Measurements from ENCODE around the gene KRTAP10-8.
A peak's percentile ranks its signal among the peaks of the same experiment; 100 is the strongest.
"Not testable (repeated sequence)": the region's sequence is repeated elsewhere in the genome, so short reads cannot be mapped to it uniquely, and the experiment has no call there.

Gene KRTAP10-8

DNA sequence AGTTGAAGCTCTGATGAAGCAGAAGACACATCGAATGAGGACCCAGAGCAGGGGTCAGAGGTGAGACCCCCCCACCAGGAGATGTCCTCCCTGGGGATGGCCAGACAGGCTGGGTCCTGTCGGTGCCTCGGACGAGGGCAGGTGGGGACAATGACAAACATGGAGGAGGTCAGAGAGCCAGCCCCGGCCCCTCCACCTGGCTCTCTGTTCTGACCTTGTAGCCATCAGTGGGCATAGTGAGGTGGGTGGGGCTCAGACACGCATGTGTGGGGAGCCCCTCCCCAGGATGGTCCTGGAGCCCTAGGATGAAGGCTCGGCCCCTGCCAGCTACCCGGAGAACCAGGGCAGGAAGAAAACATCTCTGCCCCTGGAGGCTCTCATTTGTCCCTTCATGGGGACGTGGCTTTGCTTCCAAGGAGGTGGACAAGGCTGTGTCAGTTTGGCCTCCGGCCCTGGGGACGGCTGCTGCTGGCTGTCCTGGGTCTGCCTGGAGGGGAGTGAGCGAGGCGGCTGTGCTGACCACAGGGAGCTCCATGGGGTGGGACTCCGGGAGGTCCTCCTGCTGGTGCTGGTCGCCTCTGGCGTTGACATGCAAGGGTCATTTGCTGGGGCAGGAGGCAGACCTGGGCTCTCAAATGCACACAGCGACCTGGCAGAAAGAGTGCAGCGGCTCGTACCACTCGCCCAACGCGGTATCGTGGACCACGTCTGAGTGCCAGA, 22.1 kb upstream of the KRTAP10-8 start:
- no peak for DNase-seq (ENCODE audit: low spot score)
- TF ChIP-seq, protein P1, sequence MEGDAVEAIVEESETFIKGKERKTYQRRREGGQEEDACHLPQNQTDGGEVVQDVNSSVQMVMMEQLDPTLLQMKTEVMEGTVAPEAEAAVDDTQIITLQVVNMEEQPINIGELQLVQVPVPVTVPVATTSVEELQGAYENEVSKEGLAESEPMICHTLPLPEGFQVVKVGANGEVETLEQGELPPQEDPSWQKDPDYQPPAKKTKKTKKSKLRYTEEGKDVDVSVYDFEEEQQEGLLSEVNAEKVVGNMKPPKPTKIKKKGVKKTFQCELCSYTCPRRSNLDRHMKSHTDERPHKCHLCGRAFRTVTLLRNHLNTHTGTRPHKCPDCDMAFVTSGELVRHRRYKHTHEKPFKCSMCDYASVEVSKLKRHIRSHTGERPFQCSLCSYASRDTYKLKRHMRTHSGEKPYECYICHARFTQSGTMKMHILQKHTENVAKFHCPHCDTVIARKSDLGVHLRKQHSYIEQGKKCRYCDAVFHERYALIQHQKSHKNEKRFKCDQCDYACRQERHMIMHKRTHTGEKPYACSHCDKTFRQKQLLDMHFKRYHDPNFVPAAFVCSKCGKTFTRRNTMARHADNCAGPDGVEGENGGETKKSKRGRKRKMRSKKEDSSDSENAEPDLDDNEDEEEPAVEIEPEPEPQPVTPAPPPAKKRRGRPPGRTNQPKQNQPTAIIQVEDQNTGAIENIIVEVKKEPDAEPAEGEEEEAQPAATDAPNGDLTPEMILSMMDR (IDR thresholded peaks at IDR 0.05; ENCODE audit: borderline replicate concordance, control extremely low read depth, extremely low read depth, insufficient read depth, missing control alignments), result no peak
- in situ Hi-C loops (cut with MboI; ENCODE audit: low sequenced_read_pairs, unreplicated experiment), result no loop called here

DNA sequence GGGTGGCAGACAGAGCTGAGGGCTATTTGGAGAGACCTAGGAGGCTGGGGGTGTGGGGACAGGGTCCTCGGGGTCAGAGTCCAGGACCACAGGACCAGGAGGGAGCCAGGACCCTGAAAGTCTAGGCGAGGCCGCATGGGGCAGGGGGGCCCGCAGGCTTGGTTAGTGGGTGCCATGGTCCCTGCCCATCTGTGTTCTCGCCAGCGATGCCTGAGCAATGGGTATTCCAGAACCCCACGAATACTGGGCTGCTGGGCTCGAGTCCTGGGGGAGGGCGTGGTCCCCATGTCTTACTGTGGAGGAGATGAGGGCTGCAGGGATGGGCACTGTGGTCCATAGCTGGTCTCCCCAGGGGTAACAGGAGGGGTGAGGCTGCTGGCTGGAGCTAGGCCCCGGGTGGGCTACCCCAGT, 21.6 kb upstream of the KRTAP10-8 start:
- in situ Hi-C loops (cut with MboI; ENCODE audit: low sequenced_read_pairs, unreplicated experiment), result no loop called here
- TF ChIP-seq, protein P1 (IDR thresholded peaks at IDR 0.05; ENCODE audit: borderline replicate concordance, control extremely low read depth, extremely low read depth, insufficient read depth, missing control alignments), result no peak
- DNase-seq (ENCODE audit: low spot score), result no peak

DNA sequence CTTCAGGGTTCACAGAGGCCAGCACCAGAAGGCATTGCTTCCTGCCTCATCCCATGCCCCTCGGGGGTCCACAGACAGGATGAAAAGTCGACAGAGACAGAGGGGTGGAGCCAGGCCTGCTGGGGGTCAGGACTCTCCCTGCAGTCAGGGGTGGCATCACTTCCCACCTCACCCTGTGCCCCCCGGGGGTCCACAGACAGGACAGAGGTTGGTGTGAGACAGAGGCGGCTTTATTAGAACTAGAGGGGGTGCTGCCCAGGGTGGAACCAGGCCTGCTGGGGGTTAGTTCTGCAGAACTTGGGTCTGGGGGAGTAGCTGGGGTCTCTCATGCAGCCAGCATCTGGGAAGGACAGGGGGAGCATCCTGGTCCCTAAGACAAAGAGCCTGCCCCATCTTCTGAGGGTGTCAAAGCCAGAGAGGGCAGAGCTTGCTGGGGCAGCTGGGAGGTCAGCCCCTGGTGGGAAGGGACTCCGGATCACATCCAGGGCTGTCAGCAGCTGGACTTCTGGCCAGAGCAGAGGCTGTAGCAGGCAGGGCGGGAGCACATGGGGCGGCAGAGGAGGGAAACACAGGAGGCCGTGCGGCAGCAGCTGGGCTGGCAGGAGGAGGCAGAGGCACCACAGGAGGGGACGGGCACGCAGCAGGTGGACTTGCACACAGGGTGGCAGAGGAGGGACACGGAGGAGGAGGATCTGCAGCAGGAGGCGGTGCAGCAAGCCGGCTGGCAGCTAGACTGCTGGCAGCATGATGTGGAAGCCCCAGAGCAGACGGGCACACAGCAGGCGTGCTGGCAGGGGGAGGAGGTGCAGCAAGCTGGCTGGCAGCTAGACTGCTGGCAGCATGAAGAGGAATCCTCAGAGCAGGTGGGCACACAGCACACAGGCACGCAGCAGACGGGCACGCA, 20.7 kb upstream of the KRTAP10-8 start:
- in situ Hi-C loops (cut with MboI; ENCODE audit: low sequenced_read_pairs, unreplicated experiment); DNase-seq (ENCODE audit: low spot score): not testable (repeated sequence)

DNA sequence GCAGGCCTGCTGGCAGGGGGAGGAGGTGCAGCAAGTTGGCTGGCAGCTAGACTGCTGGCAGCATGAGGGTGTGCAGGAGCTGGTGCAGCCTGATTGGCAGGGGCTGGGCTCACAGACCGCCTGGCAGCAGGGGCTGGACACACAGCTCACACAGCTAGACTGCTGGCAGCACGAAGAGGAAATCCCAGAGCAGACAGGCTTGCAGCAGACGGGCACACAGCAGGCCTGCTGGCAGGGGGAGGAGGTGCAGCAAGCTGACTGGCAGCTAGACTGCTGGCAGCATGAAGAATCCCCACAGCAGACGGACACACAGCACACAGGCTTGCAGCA, 20.1 kb upstream of the KRTAP10-8 start:
- in situ Hi-C loops (cut with MboI; ENCODE audit: low sequenced_read_pairs, unreplicated experiment), result not testable (repeated sequence)

DNA sequence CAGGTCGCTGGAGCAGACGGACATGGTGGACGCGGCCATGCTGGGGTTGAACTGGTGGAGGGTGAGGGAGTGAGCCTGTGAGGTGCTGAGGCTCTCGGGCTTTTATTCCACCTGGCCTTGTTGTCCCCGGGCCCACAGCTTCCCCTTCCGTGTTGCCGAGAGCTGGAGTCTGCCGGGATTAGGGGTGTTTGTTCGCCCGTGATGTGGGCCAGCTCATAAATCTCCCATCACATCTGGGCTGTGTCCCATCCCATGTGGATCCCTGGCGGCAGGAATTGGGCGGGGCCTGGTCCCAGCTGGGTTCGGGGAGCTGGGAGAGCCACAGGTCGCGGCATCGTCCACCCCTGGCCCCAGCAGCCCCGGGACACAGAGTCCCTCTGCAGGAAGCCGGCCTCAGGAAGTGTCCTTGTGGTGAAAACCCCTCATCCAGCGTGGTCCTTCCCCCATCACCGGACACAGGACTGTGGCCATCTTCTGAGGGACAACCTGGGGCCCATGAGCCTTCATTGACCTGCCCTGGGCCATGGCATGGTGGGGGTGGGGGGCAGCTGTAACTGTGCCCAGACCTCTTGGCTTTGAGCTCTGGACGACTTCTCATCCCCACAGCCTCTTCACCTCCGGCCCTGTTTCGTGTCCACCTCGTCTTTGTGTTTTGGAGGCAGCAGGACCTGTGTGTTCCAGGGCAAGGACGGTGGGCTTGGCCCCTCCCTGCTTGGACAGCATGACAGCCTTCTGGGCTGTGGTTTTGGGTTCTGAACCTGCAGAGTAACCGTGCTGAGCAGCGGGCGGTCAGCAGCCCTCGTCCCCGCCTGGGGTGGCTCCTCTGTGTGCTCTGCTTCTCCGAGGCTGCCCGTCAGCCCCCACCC, 19.2 kb upstream of the KRTAP10-8 start, which contains the start of gene KRTAP10-6:
Gene KRTAP10-6 (minus strand): TSS at position 60 of the 866 bp plus-strand sequence. CDS start 21 bp downstream, at position 39.
- DNase-seq (ENCODE audit: low spot score), result peak; percentile 27
- TF ChIP-seq, protein P1 (IDR thresholded peaks at IDR 0.05; ENCODE audit: borderline replicate concordance, control extremely low read depth, extremely low read depth, insufficient read depth, missing control alignments), result no peak
- in situ Hi-C loops (cut with MboI; ENCODE audit: low sequenced_read_pairs, unreplicated experiment), result no loop called here

More for the DNA sequence above, 20.1 kb upstream of the KRTAP10-8 start:
- DNase-seq (ENCODE audit: low spot score), result not testable (repeated sequence)

DNA sequence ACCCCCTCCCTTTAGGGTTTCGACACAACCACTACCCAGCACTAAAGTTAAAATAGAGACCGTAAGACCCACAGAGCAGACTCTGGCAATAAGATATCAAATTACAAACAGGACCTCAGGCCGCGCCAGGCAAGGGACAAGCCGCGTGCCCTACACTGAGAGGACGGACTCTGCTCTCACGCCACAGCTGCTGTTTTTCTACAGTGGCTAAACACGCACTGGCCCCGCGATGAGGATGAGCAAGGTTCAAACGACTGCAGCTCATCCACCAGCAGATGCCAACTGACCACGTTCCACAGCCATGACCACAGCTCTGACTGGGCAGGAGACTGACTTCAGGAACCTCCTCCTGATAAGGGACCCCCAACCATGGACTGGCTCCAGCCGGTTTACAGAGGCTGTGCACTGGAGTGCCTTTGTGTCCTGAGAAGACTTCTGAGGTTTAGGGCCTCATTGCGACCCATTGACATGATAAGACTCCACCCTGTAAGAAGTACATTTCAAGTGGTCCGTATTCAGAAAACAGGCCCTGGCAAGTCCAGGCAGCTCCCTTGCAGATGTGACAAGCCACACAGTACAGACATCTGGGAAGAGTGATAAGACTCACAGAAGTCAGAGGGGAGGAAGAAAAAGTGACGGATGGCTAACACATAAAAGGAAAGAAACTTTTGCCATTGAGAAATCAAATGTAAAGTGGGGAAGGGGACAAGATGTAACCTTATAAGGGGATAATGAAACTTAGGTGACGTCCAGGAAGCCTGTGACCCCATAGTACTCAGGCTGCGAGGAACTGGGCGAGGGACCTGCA, 18.1 kb upstream of the KRTAP10-8 start:
- DNase-seq (ENCODE audit: low spot score), result no peak
- in situ Hi-C loops (cut with MboI; ENCODE audit: low sequenced_read_pairs, unreplicated experiment), result no loop called here
- TF ChIP-seq, protein P1 (IDR thresholded peaks at IDR 0.05; ENCODE audit: borderline replicate concordance, control extremely low read depth, extremely low read depth, insufficient read depth, missing control alignments), result no peak
